Keratinocyte (primary cell): ENCODE results near the gene GGCX. TPM values are rescaled to one million over a fixed set of nuclear protein-coding genes. Genes with fewer than 3 reads are reported as not detected.

Source experiments
- DNase-seq: peaks from one replicate; pipeline ENCODE4 v3.0.0-alpha.2; 2011; ENCODE audit warnings: low read depth, missing footprints, low spot score
- FAIRE-seq: peaks from 2 replicates; lab custom pipeline; 2011; peaks lifted over from hg19 to GRCh38; lab: Jason Lieb, UNC
- H2AFZ ChIP-seq: 2 replicates; pipeline ENCODE4 v1.6.0; 2012; ENCODE audit warnings: low read length, control low read depth, inconsistent platforms; ENCODE audit not compliant: control insufficient read depth
- H3K27ac ChIP-seq: 2 replicates; pipeline ENCODE4 v1.5.1; 2011; ENCODE audit warnings: low read length; ENCODE audit not compliant: control insufficient read depth, insufficient read depth
- H3K27me3 ChIP-seq: 3 replicates; pipeline ENCODE4 v1.6.0; 2011; ENCODE audit warnings: low read length; ENCODE audit not compliant: control insufficient read depth, insufficient read depth; ENCODE audit errors: extremely low read depth
- H3K36me3 ChIP-seq, 2 experiments: 2 replicates in 1 of 2; 3 replicates in 1 of 2; pipeline ENCODE4 v1.5.1; 2011; ENCODE audit warnings: low read length in 2 of 2, mild to moderate bottlenecking in 1 of 2; ENCODE audit not compliant: control insufficient read depth in 2 of 2, insufficient read depth in 2 of 2; ENCODE audit errors: extremely low read depth in 1 of 2
- H3K4me1 ChIP-seq: 3 replicates; pipeline ENCODE4 v1.5.1; 2011; ENCODE audit warnings: low read length; ENCODE audit not compliant: control insufficient read depth, insufficient read depth; ENCODE audit errors: extremely low read depth
- H3K4me2 ChIP-seq: 3 replicates; pipeline ENCODE4 v1.6.0; 2011; ENCODE audit warnings: low read depth, low read length; ENCODE audit not compliant: control insufficient read depth, insufficient read depth; ENCODE audit errors: extremely low read depth
- H3K4me3 ChIP-seq, 3 experiments: fragments of 200-600 bp in 1 of 3; sonication (generic) in 1 of 3; 2 replicates in 2 of 3; 3 replicates in 1 of 3; pipeline ENCODE4 v1.5.1; 2011 to 2016; ENCODE audit warnings: low read length in 3 of 3, mild to moderate bottlenecking in 3 of 3, control low read depth in 2 of 3, inconsistent platforms in 1 of 3, low read depth in 1 of 3, mixed read lengths in 1 of 3, mixed run types in 1 of 3, moderate library complexity in 1 of 3; ENCODE audit not compliant: control insufficient read depth in 2 of 3, insufficient read depth in 2 of 3; ENCODE audit errors: extremely low read depth in 1 of 3
- H3K79me2 ChIP-seq: 2 replicates; pipeline ENCODE4 v1.6.0; 2012; ENCODE audit warnings: low read length; ENCODE audit not compliant: control insufficient read depth, insufficient read depth
- H3K9ac ChIP-seq: 3 replicates; pipeline ENCODE4 v1.6.0; 2011; ENCODE audit warnings: low read length; ENCODE audit not compliant: control insufficient read depth, insufficient read depth; ENCODE audit errors: extremely low read depth
- H3K9me1 ChIP-seq: 3 replicates; pipeline ENCODE4 v1.6.0; 2011; ENCODE audit warnings: low read length; ENCODE audit not compliant: control insufficient read depth, insufficient read depth; ENCODE audit errors: extremely low read depth
- H3K9me3 ChIP-seq: 2 replicates; pipeline ENCODE4 v1.5.1; 2012; ENCODE audit warnings: low read depth, low read length; ENCODE audit not compliant: control insufficient read depth
- H4K20me1 ChIP-seq: 3 replicates; pipeline ENCODE4 v1.6.0; 2011; ENCODE audit warnings: low read length; ENCODE audit not compliant: control insufficient read depth, insufficient read depth; ENCODE audit errors: extremely low read depth
- CTCF ChIP-seq, 3 experiments: IDR thresholded peaks in 1 of 3; conservative IDR thresholded peaks in 1 of 3; optimal IDR thresholded peaks in 1 of 3; 2 replicates in 2 of 3; 3 replicates in 1 of 3; pipeline versions ENCODE3 to v1.5.1; 2011; ENCODE audit warnings: low read length in 3 of 3, mild to moderate bottlenecking in 3 of 3, moderate library complexity in 2 of 3, control low read depth in 1 of 3, inconsistent platforms in 1 of 3; ENCODE audit not compliant: insufficient read depth in 2 of 3; ENCODE audit errors: extremely low read depth in 1 of 3
- EZH2 ChIP-seq: IDR thresholded peaks from one replicate; pipeline ENCODE4 v1.6.1; 2012; ENCODE audit warnings: inconsistent platforms, mild to moderate bottlenecking, low read length, moderate library complexity
- dilution Hi-C: fragments of 300-500 bp; cut with MboI; formaldehyde crosslinking; loops from one replicate; pipeline ENCODE4 v1.7.0; 2020; ENCODE audit warnings: low sequenced_read_pairs; ENCODE audit not compliant: extremely low pct_ligation_motif_present
- polyA plus RNA-seq, 5 experiments: library from polyadenylated mRNA; depleted of rRNA in 3 of 5; stranded (reverse) in 3 of 5; stranded (forward) in 1 of 5; unstranded in 1 of 5; fragments of >200 nt; gene quantifications; 1 replicate in 1 of 5; 2 replicates in 3 of 5; 3 replicates in 1 of 5; pipeline versions ENCODE4 v1.2.1 to v1.2.3, GENCODE V29; 2011 to 2012; ENCODE audit warnings: missing spikeins in 2 of 5, low read depth in 1 of 5, low replicate concordance in 1 of 5

Gene GGCX
- polyA plus RNA-seq, 1 donor (not counting 4 experiments of a cell fraction or from before 2014, with no cell fraction given), result 34.3 TPM

- no peak overlapping the region for H2AFZ ChIP-seq
- H4K20me1 ChIP-seq, result no peaks in the 10 kb centered on the region
- H3K9me1 ChIP-seq, result no peaks in the 10 kb centered on the region
- H3K9me3 ChIP-seq, result no peaks in the 10 kb centered on the region
- peak overlapping the region; percentile 74 for H3K9ac ChIP-seq
- TF ChIP-seq EZH2, result no peak
- TF ChIP-seq CTCF (optimal IDR thresholded peaks at IDR 0.05 in 1 of 3, IDR thresholded peaks at IDR 0.05 in 1 of 3, conservative IDR thresholded peaks at IDR 0.05 in 1 of 3; ENCODE audit: extremely low read depth in 1 of 3, insufficient read depth in 2 of 3, low read length in 3 of 3), result no peak
- dilution Hi-C loops, result no loop called here
- H3K79me2 ChIP-seq, result peaks cover 20% of the 10 kb centered on the region
- peaks cover 23% of the 10 kb centered on the region for H3K4me1 ChIP-seq
- no peaks in the 10 kb centered on the region for H3K27me3 ChIP-seq
- peak overlapping the region; percentile 99 for H3K4me2 ChIP-seq
- FAIRE-seq (no peak), DNase-seq (no peak)
- peak overlapping the region; percentile 74 to 94 (median 94) for H3K4me3 ChIP-seq
- peaks cover 15 to 24% of the 10 kb centered on the region in 2 experiments for H3K36me3 ChIP-seq
- H3K27ac ChIP-seq, result peak overlapping the region; percentile 64
Measured at GRCh38 chr2:85579266-85579935, 18.1 kb upstream of the GGCX start.

- peak overlapping the region; percentile 74 to 94 (median 94) for H3K4me3 ChIP-seq
- peak overlapping the region; percentile 64 for H3K27ac ChIP-seq
- no peaks in the 10 kb centered on the region for H3K9me1 ChIP-seq
- H4K20me1 ChIP-seq, result no peaks in the 10 kb centered on the region
- peaks cover 23% of the 10 kb centered on the region for H3K4me1 ChIP-seq
- dilution Hi-C loops, result no loop called here
- H3K79me2 ChIP-seq, result peaks cover 20% of the 10 kb centered on the region
- peaks cover 15 to 24% of the 10 kb centered on the region in 2 experiments for H3K36me3 ChIP-seq
- TF ChIP-seq CTCF (optimal IDR thresholded peaks at IDR 0.05 in 1 of 3, IDR thresholded peaks at IDR 0.05 in 1 of 3, conservative IDR thresholded peaks at IDR 0.05 in 1 of 3; ENCODE audit: extremely low read depth in 1 of 3, insufficient read depth in 2 of 3, low read length in 3 of 3), result no peak
- TF ChIP-seq EZH2, result no peak
- no peaks in the 10 kb centered on the region for H3K9me3 ChIP-seq
- H2AFZ ChIP-seq, result peak overlapping the region; percentile 64
- H3K9ac ChIP-seq, result peak overlapping the region; percentile 74
- FAIRE-seq (no peak), DNase-seq (no peak)
- peak overlapping the region; percentile 99 for H3K4me2 ChIP-seq
- H3K27me3 ChIP-seq, result no peaks in the 10 kb centered on the region
Measured at GRCh38 chr2:85578243-85579180, 17.2 kb upstream of the GGCX start.
